ENCODE measurements around the gene IFI27L1. TPM values are rescaled to one million over a fixed set of nuclear protein-coding genes. Genes with fewer than 3 reads are reported as not detected.

The IFI27L1 gene
- total and polyA plus RNA-seq, 2 of the 13 experiments (the other 11 are each of a cell fraction or from before 2014, with no cell fraction given): 11.9 to 19.0 TPM

DNA sequence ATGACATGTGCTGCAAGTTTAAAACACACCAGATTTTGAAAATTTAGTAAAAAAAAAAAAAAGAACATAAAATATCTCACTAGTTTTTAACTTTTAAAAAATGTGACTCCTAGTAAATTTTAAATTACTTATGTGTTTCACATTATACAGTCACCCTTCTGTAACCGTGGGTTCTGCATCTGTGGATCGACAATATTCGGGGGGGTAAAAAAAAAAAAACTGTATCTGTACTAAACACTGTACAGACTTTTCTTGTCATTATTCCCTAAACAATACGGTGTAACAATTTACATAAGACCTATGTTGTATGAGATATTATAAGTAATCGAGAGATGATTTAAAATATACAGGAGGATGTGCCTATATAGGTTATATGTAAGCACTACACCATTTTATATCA is 3.3 kb upstream of the IFI27L1 start:
- ATAC-seq (no peak), DNase-seq (ENCODE audit: low spot score) (no peak), FAIRE-seq (no peak)
- BruUV-seq (replicated peaks): no TSS peak
- ChIA-PET POLR2A (no interaction called here), CTCF (ENCODE audit: low intra/inter-chr PET ratio, low total read pairs) (no interaction called here)
- Histone ChIP-seq H3K27me3 (ENCODE audit: control insufficient read depth in 1 of 2, insufficient read depth in 2 of 2, low read length in 2 of 2) (no peaks in the 10 kb centered on the region), H3K4me1 (ENCODE audit: insufficient read depth, low read length) (peaks cover 63% of the 10 kb centered on the region), H3K4me2 (ENCODE audit: low read depth, low read length) (peak overlapping the region; percentile 79), H3K9me3 (ENCODE audit: low read length) (peaks cover 16% of the 10 kb centered on the region), H3K36me3 (replicated peaks in 1 of 2; ENCODE audit: control insufficient read depth in 1 of 2, insufficient read depth in 2 of 2, low read length in 2 of 2) (peaks cover 3 to 22% of the 10 kb centered on the region in 2 experiments; a peak in 3 of 5 replicates), H2AFZ (ENCODE audit: low read length) (no peak overlapping the region), H4K20me1 (ENCODE audit: insufficient read depth, low read length) (peaks cover 38% of the 10 kb centered on the region), H3K4me3 (replicated peaks in 1 of 3; ENCODE audit: insufficient read depth in 1 of 3, low read depth in 2 of 3, low read length in 3 of 3) (peak overlapping the region; percentile 38 to 99 (median 42); a peak in 4 of 6 replicates), H3K9ac (ENCODE audit: insufficient read depth, low read depth, low read length) (peak overlapping the region; percentile 54; the same call in 1 of the 2 replicates), H3K79me2 (ENCODE audit: insufficient read depth, low read length) (peaks cover 90% of the 10 kb centered on the region), H3K27ac (ENCODE audit: extremely low read length, insufficient read depth, low read length) (no peak overlapping the region)
- in situ Hi-C loops (cut with HindIII; ENCODE audit: extremely low pct_ligation_motif_present, low pct_unique_long_range_greater_than_20kb) (no loop called here), intact Hi-C loops (cut with micrococcal nuclease; ENCODE audit: unreplicated experiment) (no loop called here)
- TF ChIP-seq, protein P1, sequence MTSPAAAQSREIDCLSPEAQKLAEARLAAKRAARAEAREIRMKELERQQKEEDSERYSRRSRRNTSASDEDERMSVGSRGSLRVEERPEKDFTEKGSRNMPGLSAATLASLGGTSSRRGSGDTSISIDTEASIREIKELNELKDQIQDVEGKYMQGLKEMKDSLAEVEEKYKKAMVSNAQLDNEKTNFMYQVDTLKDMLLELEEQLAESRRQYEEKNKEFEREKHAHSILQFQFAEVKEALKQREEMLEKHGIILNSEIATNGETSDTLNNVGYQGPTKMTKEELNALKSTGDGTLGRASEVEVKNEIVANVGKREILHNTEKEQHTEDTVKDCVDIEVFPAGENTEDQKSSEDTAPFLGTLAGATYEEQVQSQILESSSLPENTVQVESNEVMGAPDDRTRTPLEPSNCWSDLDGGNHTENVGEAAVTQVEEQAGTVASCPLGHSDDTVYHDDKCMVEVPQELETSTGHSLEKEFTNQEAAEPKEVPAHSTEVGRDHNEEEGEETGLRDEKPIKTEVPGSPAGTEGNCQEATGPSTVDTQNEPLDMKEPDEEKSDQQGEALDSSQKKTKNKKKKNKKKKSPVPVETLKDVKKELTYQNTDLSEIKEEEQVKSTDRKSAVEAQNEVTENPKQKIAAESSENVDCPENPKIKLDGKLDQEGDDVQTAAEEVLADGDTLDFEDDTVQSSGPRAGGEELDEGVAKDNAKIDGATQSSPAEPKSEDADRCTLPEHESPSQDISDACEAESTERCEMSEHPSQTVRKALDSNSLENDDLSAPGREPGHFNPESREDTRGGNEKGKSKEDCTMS (CRISPR knock-in tag; conservative IDR thresholded peaks at IDR 0.05): no peak
- TF ChIP-seq ZNF891 (CRISPR knock-in tag; IDR thresholded peaks at IDR 0.05): no peak
- TF ChIP-seq, protein P2, sequence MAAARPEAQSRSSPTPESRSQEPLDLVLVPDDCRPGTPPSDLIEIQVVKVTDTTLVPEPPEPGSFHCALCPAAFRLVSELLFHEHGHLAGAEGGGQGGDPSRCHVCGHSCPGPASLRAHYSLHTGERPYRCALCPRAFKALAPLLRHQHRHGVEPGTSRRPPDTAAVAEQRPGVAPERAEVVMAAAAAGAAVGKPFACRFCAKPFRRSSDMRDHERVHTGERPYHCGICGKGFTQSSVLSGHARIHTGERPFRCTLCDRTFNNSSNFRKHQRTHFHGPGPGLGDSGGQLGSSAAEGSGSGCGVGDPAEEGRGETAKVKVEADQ (CRISPR knock-in tag; IDR thresholded peaks at IDR 0.05; ENCODE audit: borderline replicate concordance): no peak
- no peak for TF ChIP-seq ZKSCAN5 (CRISPR knock-in tag; IDR thresholded peaks at IDR 0.05)
- no peak for TF ChIP-seq ZNF530 (CRISPR knock-in tag; IDR thresholded peaks at IDR 0.05; ENCODE audit: low read depth)
- TF ChIP-seq SNRNP70 (IDR thresholded peaks at IDR 0.05; ENCODE audit: low read depth, low read length): no peak
- no peak for TF ChIP-seq ZNF350 (CRISPR knock-in tag; IDR thresholded peaks at IDR 0.05; ENCODE audit: borderline replicate concordance, low read depth)
- TF ChIP-seq, protein P3, sequence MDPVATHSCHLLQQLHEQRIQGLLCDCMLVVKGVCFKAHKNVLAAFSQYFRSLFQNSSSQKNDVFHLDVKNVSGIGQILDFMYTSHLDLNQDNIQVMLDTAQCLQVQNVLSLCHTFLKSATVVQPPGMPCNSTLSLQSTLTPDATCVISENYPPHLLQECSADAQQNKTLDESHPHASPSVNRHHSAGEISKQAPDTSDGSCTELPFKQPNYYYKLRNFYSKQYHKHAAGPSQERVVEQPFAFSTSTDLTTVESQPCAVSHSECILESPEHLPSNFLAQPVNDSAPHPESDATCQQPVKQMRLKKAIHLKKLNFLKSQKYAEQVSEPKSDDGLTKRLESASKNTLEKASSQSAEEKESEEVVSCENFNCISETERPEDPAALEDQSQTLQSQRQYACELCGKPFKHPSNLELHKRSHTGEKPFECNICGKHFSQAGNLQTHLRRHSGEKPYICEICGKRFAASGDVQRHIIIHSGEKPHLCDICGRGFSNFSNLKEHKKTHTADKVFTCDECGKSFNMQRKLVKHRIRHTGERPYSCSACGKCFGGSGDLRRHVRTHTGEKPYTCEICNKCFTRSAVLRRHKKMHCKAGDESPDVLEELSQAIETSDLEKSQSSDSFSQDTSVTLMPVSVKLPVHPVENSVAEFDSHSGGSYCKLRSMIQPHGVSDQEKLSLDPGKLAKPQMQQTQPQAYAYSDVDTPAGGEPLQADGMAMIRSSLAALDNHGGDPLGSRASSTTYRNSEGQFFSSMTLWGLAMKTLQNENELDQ (CRISPR knock-in tag; IDR thresholded peaks at IDR 0.05; ENCODE audit: borderline replicate concordance): no peak
- TF ChIP-seq ZNF383 (CRISPR knock-in tag; IDR thresholded peaks at IDR 0.05; ENCODE audit: borderline replicate concordance): no peak
- TF ChIP-seq HNRNPUL1 (IDR thresholded peaks at IDR 0.05; ENCODE audit: low read depth, low read length): no peak
- no peak for TF ChIP-seq ZNF605 (CRISPR knock-in tag; IDR thresholded peaks at IDR 0.05)
- TF ChIP-seq PHF5A (CRISPR knock-in tag; IDR thresholded peaks at IDR 0.05; ENCODE audit: low read depth, unreplicated experiment): no peak
- TF ChIP-seq, protein P4, sequence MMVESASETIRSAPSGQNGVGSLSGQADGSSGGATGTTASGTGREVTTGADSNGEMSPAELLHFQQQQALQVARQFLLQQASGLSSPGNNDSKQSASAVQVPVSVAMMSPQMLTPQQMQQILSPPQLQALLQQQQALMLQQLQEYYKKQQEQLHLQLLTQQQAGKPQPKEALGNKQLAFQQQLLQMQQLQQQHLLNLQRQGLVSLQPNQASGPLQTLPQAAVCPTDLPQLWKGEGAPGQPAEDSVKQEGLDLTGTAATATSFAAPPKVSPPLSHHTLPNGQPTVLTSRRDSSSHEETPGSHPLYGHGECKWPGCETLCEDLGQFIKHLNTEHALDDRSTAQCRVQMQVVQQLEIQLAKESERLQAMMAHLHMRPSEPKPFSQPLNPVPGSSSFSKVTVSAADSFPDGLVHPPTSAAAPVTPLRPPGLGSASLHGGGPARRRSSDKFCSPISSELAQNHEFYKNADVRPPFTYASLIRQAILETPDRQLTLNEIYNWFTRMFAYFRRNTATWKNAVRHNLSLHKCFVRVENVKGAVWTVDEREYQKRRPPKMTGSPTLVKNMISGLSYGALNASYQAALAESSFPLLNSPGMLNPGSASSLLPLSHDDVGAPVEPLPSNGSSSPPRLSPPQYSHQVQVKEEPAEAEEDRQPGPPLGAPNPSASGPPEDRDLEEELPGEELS (CRISPR knock-in tag; IDR thresholded peaks at IDR 0.05): no peak
- TF ChIP-seq JUNB (CRISPR knock-in tag; IDR thresholded peaks at IDR 0.05; ENCODE audit: borderline replicate concordance): no peak
- TF ChIP-seq IRF2 (CRISPR knock-in tag; IDR thresholded peaks at IDR 0.05): no peak
- no peak for TF ChIP-seq NR2F2 (IDR thresholded peaks at IDR 0.05; ENCODE audit: borderline replicate concordance, low read depth)
- TF ChIP-seq POLR2G (IDR thresholded peaks at IDR 0.05; ENCODE audit: low read depth, low read length): no peak
- 91% methylated on average over 5 of the region's 5 CpGs for WGBS (ENCODE audit: low lambda C conversion rate)
